Activated CD4-positive, alpha-beta T cell treated with anti-CD3 and anti-CD28 coated beads for 48 hours (primary cell): ENCODE results near the gene SCGB1D2.
"Not testable (repeated sequence)": the region's sequence is repeated elsewhere in the genome, so short reads cannot be mapped to it uniquely, and the experiment has no call there.

Experiments
- DNase-seq: peaks from one replicate; pipeline ENCODE4 v3.0.0-alpha.2; 2020

SCGB1D2 gene, protein sequence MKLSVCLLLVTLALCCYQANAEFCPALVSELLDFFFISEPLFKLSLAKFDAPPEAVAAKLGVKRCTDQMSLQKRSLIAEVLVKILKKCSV

DNA sequence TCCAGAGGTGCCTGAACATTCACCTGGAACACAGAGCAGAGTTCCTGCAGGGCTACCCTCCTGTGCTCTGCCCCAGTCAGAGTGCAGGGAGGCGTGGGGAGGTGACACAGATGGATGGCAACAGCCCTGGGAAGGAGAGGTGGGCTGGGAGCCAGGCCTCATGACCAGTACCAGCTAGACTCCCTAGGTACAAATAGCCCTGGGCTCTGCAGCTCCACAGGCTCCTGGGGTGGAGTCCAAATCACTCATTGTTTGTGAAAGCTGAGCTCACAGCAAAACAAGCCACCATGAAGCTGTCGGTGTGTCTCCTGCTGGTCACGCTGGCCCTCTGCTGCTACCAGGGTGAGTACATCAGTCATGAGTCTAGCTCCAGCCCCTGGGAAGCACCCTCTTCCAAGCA lies at the start of gene SCGB1D2:
Gene SCGB1D2, plus strand, starts transcription at position 219 of the 400 bp plus-strand sequence. Its CDS starts 69 bp downstream, at position 288.
- no peak for DNase-seq

DNA sequence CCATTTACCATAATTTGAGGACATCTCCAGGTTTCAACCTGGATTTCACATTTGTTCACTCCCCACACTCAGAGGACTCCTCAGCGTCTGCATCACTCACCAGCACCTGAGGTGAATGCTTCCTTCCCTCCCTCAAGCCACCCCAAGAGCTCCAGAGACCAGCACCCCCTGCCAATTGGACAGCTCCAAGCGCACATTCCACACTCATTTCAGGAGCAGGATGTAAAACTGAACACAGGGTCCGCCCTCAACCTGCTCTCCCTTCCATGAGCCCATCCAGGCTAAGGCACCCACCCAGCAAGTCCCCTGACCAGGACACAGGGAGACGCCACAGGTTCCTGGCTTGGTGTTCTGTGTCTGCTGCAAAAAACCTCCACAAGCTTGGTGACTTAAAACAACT lies 48.1 kb upstream of the SCGB1D2 start:
- no peak for DNase-seq

DNA sequence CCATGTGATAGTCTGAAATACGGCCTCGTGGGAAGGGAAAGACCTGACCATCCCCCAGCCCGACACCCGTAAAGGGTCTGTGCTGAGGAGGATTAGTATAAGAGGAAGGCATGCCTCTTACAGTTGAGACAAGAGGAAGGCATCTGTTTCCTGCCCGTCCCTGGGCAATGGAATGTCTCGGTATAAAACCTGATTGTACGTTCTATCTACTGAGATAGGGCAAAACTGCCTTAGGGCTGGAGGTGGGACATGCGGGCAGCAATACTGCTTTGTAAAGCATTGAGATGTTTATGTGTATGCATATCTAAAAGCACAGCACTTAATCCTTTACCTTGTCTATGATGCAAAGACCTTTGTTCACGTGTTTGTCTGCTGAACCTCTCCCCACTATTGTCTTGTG lies 47.0 kb upstream of the SCGB1D2 start:
- DNase-seq = not testable (repeated sequence)

DNA sequence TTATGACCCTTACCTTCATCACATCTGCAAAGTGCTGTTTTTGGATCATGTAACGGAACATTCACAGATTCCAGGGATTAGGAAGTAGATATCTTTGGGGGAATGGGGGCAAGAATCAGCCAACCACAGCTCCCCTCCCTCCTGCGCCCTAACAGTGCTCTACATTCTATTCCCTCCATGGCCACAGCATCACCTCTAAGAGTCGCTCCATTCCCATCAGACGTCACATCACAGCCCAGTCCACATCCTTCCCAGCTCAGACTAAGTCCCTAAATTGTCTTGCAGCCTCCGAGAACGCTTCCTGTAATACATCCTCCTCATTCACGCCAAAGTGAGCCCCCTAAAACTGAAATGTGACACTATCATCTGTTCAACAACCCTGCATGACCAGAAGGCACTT lies 46.1 kb upstream of the SCGB1D2 start:
- no peak for DNase-seq

DNA sequence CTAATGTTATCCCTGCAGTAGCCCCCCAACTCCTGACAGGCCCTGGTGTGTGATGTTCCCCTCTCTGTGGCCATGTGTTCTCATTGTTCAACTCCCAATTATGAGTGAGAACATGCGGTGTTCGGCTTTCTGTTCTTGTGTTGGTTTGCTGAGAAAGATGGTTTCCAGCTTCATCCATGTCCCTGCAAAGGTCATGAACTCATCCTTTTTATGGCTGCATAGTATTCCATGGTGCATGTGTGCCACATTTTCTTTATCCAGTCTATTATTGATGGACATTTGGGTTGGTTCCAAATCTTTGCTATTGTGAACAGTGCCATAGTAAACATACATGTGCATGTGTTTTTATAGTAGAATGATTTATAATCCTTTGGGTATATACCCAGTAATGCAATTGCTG lies 44.6 kb upstream of the SCGB1D2 start:
- not testable (repeated sequence) for DNase-seq

DNA sequence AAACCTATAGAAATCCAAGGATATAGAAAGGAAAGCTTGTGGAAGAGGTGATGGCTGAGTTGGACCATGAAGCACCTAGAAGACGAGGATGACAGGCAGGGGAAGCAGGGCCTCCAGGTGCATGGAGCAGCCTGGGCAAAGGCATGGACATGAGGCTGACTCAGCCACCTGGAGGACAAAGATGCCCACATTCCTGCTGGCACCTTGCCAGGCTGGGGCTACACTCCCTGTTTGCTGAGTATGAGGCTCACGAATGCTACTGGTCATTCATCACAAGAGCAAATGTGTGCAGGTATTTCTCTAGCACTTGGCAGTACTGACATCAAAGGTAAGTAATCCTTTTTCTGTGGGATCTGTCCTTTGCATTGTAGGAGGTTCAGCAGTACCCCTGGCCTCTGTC lies 40.7 kb upstream of the SCGB1D2 start:
- DNase-seq = no peak

DNA sequence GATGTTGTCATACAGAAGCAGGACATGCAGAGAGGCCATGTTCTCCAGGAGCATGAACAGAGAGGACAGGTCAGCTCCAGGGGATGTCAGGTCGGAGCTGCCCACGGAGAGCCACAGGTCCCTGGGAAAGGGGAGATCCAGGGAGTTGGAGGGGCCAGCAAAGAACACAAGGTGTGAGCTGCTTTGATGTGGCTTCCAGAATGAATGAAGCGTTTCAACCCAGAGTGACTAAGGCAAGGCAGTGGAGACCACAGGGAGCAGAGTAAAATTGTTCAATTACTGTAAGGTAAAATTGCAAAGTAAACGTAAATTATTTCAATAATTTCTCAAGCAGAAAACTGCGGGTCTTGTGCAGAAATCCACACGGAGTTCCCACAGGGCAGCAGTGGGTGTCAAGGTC lies 39.1 kb upstream of the SCGB1D2 start:
- DNase-seq = no peak

DNA sequence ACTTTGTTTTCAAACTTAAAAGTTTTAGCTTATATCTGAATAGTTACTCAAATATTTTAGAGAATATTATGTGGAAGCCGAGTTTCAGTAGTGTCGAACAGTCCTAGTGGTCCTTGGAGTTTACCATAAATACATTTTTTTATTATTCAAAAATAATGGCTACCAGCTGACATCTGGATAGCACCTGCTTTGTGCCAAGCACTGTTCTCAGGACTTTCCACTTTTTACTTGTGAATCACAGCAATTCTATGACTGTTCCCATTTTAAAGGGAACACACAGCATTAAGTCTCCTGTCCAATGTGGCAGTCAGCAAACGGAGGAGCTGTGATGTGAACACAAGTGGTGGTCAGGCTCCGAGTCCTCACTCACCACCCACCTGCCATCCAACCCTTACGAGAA lies 37.6 kb upstream of the SCGB1D2 start:
- no peak for DNase-seq

DNA sequence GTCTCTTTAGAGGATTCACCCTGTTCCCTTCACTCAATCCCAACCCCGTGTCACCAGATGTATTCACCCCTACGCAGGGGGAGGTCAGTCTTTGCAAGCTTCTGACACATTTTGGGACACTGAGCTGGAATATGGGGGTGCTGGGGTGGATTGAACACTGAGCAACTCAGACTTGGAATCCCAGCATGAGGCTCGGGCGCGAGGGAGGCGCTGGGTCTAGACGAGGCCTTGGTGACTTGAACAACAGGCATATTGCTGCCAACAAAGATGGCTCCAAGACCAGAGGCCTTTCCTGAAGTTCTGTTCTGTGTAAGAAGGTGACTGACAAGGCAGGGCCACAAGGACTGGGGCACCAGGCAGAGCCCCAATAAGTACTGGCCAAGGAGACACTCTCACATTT lies 36.6 kb upstream of the SCGB1D2 start:
- no peak for DNase-seq

DNA sequence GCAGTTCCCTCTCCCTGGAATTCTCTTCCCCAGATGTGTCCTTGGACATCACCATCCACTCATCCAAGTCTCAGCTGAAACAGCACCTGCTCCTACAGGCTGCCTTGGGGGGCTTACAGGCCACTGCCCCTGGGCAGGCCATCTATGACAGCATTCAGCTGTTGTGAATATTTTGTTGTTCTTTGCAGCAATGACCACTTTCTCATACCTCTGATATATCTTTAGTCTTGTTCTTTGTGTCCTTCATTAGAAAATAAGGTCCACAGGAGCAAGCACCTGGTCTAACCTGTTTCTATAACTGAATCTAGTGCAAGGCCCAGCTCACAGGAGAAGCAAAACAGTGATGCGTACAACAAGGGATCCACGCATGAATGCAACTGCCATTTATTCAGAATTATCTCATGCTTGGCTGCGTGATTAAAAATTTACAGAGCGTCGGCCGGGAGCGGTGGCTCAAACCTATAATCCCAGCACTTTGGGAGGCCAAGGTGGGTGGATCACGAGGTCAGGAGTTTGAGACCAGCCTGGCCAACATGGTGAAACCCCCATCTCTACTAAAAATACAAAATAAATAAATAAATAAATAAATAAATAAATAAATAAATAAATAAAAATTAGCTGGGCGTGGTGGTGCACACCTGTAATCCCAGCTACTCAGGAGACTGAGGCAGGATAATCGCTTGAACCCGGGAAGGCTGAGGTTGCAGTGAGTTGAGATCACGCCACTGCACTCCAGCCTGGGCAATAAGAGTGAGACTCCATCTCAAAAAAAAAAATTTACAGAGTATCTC lies 35.6 kb upstream of the SCGB1D2 start:
- not testable (repeated sequence) for DNase-seq

DNA sequence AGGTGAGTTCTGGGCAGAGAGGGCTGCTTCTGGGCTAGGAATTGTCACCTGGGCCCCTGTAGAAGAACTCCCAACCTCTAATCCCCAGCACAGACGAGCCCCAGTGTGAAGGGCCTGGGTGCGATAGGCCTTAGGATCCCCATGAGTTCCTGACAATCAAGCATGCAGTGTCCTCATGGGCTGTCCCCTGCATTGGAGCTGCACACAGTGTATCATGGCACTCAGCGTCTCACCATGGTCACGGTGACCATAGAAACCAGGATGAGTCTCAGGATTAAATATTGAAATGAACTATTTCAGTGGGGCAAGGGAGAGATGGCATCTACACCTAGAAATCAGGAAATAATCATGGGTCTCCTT lies 33.3 kb upstream of the SCGB1D2 start:
- no peak for DNase-seq

DNA sequence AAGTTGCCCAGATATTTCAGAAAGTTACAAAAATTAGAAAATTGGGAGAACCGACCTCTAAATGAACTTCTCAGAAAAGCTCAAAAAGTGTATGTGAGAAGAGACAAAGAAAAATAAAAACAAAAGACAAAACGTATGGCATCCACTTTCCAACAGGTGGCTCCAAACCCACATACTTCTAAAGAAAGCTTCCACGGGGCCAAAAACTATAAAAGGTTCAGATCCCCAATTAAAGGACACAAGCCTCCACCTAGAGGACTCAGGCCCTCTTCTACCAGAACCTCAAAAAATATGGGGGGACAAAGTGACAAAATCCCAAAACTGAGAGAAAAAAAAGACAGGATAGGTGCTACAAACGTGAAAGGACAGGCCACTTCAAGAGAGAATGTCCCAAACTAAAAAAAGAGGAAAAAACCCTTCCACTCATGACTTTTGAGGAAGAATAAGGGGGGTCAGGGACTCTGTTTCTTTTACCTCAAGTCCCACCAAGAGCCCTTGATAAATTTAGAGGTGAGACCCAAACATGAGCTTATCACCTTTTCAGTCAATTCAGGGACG lies 24.8 kb upstream of the SCGB1D2 start:
- DNase-seq = no peak

DNA sequence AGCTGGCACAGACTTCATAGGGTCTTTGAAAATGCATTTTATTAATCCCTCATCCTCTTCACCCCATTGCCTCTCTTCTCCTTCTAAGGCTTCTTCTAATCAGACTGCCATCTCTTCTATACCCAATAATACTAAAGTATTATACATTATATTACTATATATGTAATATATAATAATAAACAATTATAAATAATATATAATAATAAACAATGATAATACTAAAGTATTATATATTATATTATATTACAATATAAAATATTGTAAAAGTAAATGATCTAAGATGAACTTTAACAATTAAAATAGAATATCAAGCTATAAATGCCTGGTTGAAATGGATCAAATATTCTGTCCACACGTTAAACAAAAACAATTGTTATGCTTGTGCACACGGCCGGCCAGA lies 20.5 kb upstream of the SCGB1D2 start:
- no peak for DNase-seq

DNA sequence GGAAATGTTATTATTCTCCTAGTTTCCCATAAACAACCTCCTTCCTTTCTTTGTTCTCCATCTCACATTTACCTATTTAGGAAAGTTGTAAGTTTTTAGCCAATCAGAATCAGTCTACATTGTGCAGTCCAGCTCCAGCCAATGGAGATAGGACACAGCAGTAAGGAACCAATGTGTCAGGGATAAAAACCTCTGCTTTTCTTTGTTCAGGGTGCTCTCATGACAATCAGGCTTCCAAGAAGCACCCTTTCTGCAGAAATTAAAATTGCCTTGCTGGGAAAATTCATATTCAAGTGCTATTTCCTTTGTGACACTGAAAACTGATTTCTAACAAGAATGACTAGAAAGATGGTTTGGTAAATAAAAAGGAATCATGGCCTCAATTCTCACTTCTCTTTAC lies 18.9 kb upstream of the SCGB1D2 start:
- no peak for DNase-seq

DNA sequence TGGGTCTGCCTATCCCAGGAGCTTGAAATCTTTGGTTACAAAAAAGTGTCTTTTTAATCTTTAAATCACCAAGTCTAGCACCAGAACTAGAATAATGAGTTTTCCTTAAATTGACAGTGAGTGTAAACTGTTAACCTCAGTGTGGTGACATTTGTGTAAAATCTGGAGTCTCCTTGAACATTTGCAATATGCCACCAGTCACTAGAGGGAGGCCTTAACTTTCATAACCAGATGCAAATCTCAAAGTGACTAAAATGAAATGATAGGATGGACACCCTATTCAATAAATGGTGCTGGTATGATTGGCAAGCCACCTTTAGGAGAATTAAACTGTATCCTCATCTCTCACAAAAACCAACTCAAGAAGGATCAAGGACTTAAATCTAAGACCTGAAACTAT lies 8.3 kb upstream of the SCGB1D2 start:
- no peak for DNase-seq

DNA sequence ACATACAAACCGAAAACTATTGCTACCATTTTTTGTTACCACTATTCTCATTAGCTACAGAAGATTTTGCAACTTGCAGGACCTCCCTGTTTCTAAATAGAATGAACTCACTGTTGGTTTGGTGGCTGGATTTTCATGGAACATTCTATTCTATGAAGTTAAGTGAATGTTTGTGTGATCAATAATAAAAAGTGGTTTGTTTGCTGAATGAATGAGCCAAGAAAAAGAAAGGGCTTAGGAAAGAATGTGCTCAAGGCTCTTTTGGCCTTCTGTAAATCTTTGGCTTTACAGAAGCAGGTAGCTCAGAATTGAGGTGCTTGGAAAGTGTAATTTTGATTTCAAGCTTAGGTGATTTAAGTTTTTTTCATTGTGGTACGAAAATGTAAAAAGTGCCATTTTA lies 5.9 kb upstream of the SCGB1D2 start:
- DNase-seq = no peak

DNA sequence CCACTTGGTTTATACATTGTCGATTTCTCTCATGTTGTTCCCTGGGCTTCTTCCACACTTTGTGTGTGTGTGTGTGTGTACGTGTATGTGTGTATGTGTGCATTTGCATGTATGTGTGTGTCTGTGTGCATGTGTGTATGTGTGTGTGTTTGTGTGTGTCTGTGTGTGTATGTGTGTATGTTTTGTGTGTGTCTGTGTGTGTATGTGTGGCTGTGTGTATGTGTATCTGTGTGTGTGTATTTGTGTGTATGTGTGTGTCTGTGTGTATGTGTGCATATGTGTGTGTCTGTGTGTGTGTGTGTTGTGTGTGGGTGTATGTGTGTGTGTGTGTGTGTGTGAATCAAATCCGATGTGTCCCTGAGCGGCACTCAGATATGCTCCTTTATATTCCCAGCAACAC lies 4.5 kb upstream of the SCGB1D2 start:
- DNase-seq = no peak

DNA sequence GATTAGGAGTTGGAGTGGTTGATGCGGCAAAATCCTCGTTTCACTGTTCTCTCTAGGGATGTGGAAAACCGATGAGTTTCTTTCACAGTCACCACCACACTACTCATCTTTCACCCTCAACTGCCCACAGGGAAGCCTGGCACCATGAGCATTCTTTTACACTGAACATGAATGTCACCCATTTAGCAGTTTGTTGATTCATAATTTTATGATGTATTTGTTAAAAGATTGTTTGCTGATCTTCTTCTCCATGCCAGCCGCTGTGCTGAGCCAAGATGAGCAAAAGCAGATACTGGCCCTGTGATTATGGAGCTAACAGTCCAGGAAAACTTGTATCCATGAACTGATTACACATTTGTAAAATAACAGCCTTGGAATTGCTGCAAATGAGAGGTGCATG lies 3.9 kb upstream of the SCGB1D2 start:
- no peak for DNase-seq

DNA sequence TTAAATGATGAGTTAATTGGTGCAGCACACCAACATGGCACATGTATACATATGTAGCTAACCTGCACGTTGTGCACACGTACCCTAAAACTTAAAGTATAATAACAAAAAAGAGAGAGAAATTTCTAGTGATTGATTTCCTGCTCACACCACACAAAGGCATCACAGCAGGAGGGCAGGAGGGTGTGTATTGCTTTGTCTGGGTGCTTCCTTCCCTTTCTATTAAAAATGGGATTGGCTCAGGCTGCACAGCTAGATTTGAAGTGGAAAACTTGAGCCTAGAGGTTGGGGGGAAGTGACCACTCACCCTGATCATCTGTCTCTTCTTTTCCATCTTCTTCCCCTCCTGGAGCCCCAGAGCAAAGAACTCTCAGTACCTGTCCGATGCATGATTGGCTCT lies 944 bp upstream of the SCGB1D2 start:
- DNase-seq = no peak

DNA sequence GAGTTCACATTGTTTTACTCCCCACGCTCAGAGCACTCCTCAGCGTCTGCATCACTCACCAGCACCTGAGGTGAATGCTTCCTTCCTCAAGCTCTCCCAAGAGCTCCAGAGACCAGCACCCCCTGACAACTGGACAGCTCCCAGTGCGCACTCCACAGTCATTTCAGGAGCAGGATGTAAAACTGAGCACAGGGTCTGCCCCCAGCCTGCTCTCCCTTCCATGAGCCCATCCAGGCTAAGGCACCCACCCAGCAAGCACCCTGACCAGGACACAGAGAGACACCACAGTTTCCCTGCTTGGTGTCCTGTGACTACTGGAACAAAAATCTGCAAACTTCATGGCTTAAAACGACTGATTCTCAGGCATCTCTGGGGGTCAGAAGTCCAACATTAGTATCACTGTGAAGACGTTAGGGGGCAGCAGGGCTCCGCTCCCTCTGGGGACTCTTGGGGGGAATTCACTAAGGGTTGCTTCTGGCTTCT lies 3.3 kb downstream of the SCGB1D2 start:
- DNase-seq = peak; percentile 33

DNA sequence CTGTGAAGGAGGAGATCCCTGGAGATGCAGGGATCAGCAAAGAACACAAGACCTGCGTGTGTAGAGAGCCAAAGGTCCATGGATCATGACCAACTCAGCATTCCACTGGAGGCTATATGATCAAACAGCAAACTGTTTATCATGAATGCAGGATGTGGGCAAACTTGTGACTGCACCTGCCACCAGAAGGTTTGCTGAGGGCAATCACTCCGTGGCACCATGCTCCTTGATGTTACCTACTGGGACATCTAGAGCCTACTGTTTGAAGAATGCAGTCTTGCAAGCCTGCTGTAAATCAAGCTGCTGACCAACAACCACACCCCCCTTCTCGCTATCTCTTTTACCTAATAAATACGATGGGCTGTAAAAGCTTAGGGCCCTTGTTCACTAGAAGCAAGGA lies 9.7 kb downstream of the SCGB1D2 start:
- DNase-seq = no peak

DNA sequence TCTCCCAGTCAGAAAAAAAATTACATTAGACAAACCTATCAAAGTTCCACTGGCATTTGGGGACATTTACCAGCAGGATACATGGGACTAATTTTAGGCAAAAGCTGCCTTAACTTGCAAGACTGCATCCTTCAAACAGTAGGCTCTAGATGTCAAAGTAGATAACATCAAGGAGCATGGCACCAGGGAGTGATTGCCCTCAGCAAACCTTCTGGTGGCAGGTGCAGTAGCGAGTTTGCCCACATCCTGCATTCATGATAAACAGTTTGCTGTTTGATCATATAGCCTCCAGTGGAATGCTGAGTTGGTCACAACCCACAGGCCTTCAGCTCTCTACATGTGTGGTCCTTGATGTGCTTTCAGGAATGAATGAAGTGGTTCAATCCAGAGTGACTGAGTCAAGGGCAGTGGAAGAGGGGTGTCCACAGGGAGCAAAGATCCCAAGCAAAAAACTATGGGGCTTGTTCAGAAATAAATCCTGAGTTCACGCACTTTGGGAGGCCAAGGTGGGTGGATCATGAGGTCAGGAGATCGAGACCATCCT lies 12.0 kb downstream of the SCGB1D2 start:
- DNase-seq = no peak

DNA sequence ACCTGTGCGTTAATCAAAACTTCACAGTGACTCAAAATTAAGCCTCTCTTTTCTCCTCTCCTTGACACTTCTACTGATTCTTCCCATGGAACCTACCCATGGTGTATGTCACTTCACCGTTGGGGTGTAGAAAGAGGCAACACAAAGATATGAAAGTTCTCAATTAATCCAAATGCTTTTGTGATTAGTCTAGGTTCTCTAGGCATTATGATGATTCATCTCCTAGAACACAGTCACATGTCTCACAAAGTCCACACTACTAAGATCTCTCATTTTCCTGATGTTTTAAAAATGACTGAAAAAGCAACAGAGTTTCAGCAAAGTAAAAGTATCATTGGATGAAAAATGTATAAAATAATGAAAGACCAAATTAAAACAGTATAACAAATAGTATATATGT lies 14.2 kb downstream of the SCGB1D2 start:
- DNase-seq = no peak

DNA sequence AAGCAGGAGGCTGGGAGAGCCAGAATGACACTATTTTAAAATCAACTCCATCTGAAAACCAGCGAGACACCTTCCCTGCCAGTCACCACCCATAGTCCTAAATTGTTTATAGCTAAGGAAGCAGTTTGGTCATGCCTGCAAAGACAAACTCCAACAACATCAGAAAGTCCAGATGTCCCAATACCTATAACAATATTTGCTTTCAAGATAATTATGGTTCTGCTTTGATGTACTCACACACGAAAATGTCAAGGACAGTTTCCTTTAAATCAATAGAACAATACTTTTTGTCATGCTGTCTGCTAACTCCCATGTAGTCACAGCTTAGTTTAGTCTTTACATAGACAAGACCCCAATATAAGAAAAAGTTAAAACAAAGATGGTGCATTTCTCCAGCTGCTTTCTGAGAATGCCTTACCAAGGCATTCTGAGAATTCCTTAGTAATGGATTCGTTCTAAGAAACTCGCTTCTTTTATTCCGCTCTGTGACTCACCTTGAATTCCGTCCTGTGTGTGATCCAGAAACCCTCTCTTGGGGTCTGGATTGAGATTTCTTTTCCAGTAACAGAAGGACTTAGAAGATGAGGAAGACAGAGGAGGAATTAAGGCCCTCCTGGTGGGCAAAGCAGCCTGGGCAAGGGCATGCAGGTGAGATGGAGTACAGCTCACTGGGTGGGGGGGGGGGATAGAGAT lies 18.4 kb downstream of the SCGB1D2 start:
- no peak for DNase-seq
